ENCODE results near the gene SLC7A8.

SLC7A8 gene

DNA sequence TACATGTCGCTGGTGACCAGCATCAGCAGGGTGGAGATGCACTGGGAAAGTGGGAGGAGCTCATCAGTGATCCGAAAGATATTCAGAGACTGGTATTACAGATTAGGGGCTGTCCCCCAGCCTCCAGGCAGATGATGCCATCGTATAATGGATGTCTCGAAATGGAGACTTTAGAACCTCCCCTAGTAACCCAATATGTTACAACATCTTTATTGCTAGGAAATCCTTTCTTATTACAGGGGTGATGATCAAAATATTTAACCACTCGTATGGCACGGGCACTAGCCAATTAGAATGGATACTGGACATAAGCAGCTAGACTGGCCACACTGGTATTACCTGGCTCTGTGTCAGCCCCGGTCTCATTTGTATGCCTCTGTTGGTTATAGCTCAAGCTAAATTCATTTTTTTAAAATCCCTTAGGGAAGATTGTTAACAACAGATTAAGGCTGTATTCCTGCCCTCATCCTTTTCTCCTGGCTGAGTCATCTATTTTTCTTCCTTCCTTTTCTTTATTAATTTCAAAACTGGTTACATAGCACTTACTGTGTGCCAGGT is 53.6 kb downstream of the SLC7A8 start:
- no peak for DNase-seq

DNA sequence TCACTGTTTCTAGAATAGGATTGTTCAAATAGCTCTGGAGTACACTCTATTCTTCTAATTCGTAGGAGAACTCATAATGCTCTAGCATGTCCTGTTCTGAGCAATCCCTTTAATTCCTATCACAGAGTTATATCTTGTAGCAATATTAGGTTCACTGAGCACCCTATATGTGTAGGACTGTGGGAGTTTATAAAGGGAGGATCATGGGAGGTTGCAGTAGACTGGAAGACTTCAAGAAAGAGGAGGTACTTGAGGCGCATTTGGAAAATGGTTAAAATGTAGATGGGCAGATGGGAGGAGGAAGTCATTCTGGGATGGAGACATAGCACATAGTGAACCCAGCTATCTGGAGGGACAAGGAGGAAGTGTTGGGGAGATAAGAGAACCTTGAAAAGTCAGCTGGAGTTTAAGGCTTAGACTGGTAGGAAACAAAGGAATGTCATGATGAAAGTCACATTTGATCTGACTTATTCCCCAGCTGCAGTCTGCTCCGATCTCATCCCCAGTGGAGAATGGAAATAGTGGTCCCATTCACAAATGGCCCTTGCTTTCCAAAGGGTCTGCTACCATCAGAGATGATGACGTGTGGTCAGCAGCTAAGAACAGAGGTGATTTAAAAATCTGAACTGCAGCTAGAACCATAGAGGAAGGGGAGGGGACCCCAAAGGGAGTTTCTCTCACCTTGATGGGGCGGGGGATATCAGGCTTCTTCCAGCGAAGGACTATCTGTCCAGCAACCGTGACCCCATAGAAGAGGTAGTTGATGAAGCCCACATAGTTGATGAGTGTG is 54.3 kb downstream of the SLC7A8 start:
- DNase-seq, result no peak

DNA sequence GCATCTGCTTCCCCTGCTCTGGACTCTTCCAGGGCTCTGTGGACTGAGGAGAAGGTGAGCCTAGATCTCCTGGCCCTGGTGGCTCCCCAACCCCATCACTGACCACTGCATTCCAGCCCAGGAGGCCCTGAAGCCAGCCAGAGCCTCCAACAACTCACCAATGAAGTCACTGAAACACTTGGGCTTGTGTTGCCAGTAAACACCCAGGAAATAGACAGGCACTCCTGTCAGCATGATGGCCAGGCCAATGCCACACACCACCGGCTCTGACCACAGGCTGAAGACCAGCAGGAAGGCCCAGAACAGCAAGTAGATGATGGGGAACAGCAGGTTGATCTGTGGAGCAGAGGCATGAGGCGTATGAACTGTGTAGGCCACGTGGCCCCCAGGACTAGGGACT is 55.6 kb downstream of the SLC7A8 start:
- DNase-seq, result no peak

DNA sequence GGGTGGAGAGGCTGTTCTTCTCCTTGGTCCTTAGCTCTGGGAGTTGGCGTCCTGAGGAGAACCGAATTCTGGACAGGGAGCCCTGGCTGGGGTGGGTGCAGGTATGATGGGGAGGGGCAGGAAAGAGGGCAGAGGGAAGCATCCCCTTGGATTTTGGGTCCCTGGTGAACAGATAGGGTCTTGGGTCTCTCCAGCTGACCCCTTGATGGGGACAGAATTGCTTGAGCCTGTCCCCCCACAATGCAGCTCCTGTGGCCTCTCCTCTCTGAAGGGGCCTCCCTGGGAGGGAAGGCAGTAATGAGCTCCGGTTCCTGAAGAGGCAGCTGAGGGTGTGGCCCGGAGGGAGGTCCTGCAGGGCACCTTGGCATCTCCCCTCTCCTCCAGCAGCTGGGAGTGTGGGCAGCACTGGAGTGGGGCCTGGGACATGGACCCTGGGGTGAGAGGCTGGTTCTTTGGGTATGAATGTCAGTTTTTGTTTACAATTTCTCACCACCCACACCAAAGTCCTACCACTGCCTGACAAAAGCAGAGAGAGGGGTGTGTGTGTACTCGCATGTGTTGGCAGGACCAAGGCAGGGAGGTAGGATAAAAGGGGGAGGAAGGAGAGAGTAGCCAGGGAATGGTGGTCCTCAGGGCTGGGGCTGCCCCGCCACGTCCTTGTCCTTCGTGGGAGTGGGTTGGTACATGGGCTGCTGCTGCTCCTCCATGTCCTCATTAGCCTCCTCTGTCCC is 56.7 kb downstream of the SLC7A8 start:
- DNase-seq, result no peak

DNA sequence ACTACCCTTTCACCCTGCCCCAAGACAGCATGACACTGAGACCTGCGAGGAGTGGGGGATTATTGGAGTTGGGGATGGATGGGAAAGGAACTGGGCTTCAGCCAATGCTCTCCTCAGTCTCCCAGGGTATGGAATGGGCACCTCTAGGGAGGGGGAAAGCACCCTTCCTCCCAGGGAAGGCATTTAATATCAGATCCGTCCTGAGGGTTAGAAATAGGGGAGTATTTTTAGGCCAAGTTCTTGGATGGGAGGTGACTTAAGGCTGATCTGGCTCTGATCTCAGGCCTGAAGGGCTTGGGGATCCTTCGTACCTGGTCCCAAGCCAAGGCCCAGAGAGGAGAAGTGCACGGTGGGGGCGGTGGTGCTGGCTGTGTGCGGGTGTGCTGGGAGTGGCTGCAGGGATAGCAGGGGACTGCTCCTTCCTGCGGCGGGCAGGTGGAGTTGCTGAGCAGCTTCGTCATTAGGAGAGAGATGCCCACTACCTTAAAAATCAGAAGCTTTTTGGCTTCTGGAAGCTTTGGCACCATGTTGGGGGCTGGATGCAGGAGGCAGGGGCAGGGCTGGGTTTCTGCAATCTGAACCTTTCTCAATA is 57.4 kb downstream of the SLC7A8 start:
- DNase-seq, result no peak

DNA sequence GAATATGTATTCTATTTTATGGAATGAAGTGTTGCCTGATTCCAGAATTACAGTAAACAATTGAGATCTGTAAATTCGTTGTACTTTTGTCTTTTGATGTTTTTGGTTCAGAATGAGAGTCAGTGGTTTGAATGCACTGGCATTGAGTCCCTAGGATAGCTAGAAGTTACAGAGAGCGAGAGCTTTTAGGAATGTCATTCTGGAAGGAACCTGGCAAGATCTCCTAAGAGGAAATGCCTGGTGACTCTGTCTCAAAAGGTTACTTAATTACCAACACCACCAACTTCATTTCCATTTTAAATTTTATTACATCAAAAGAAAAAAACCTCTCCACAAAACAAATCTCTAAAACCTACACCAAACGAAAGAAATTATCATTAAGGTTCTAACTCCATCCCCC is 58.4 kb downstream of the SLC7A8 start:
- DNase-seq, result no peak

DNA sequence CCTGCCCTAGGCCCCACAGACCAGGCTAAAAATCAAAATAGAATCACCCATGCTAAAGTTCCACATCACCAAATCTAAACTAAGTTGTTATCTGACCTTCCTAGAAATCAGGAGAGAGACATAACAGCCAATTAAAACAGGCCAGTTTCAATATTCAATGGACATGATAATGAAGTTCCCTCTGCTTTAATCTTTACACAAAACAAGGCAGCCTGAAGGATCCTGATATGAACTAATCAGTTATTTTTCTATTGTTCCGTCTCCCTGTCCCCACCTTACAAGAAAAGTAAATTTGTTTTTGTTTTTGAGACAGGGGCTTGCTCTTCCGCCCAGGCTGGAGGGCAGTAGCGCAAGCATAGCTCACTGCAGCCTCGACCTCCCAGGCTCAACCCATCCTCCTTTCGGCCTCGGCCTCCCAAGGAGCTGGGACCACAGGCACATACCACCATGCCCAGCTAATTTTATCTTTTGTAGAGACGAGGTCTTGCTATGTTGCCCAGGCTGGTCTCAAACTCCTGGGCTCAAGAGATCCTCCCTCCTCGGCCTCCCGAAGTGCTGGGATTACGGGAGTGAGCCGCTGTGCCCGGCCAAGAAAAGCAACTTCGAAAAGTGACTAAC is 59.0 kb downstream of the SLC7A8 start:
- DNase-seq, result no peak

DNA sequence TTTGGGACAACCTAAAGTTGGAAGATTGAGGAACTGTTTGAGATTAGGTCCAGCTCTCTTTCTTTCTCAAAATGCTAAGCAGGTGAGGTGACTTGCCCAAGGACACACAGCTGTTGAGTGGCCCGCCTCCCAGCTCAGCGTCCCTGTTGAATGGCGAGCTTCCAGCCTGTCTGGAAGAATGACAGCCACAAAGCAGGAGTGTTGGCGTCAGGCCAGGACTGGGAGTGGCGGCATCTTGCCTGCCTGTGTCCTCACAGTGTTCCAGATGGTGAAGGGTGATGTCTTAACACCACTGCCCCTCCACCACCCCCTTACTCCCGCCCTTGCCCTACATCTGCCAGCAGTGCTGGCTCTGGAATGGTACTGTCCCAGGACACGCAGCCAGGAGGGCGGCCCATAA is 60.0 kb downstream of the SLC7A8 start:
- no peak for DNase-seq

DNA sequence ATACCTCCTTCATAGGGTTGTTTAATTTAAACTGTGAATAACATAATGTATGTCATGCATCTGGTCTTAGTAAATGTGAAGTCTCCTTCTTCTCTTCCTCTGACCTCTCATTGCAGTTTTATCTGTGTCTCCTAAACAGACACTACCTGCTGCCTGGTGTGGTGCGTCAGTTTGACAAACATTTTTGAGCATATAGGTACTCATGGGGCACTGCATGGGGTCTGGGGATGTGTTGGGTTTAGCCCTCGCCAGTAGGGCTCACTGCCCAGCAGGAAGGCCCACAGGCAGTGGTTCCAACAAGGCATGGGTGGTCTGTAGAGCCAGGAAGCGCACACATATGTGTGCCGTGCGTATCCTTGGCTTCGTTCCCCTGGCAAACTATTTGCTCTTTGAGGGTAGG is 61.4 kb downstream of the SLC7A8 start:
- no peak for DNase-seq

DNA sequence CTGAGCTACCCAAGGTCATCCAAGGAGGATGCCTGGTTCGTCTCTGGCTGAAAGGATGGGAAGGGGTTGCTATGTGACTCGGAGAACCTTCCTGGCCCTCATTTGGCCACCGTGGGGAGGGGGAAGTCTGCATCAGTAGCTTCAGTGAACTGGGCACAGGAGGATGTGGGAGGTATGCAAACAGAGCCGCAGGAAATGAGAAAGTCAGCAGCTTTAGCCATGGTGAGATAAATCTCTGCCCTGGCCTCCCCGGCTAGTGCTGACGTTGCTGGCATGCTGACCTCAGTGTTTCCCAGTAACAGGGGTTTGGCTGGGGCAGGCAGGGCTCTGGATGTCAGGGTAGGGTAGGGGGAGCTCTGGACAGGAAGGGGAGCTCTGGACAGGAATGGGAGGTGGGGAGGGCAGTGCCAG is 62.1 kb downstream of the SLC7A8 start:
- DNase-seq, result peak; percentile 30

DNA sequence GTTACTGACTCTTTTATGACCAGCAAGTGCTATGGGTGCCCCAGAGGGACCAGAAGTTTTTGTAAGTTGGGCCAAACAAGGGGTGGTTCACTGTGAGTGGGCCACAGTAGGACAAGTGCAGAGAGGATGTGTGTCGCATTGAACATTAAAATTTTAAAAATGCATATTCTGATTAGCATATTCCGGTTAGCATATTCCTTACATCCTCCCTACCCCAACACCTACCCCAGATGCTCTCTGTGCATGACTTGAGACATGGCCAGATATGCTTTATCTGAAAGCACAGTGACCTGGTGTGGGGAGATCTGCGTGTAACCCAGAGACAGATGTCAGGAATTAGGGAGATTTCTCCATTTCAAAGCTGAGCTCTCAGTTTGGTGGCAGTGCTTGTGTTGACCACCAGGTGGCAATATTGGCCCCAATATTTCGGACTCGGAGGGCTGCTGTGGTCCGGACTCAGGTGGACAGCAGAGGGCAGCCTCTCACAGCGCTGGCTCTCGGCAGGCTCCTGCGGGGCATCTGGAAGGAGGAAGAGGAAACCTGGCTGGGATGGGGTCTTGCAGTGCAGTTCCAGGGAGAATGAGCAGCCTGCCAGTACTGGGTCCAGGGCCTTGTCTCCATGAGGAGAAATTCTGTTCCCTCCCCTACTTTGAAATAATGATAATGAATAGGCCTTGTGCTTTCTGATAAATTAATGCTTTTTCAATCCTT is 62.8 kb downstream of the SLC7A8 start:
- DNase-seq, result peak; percentile 90

DNA sequence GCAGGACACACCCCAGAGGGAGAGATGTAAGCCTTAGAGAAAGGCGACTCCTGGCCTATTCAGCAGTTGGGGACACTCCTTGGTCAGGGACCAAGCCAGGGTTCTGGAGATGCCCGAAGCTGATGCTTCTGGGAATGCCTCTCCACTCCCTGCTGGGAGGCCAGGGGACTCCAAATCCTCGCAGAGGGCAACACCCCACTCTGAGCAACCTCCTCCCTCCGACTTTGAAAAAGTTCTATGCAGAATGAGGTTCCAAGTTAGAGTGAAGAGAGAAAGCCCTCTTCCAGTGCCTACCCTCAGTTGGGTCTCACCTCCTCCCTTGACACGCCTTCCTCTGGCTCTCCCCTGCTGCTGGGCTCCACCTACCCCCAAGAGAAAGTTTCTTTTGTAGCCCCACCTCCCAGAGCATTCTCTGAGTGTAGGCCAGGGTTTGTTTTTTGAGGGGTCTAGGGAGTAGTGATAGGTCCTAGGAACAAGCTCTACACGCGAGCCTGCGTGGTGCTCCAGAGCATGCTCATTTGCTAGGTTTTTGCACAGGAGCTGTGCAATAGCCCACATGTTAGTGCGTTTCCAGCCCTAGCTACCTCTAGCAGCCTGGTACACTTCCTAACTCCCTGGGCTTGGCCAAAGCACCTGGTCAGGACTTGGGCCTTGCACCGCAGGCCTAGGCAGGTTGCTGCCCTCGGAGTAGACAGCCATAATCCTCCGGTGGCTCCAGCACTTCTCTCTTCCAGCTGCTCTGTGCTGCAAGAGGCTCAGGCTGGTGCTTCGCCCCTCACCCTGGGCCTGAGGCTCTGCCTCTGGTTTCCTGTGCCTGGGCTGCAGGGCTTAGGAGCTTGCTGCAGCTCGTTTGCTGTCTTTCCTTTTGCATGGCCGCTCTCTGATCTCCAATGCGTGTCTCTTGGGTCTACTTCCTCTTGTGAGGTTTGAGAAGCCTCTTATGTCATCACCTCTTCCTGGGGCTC is 63.8 kb downstream of the SLC7A8 start:
- DNase-seq, result peak; percentile 22

DNA sequence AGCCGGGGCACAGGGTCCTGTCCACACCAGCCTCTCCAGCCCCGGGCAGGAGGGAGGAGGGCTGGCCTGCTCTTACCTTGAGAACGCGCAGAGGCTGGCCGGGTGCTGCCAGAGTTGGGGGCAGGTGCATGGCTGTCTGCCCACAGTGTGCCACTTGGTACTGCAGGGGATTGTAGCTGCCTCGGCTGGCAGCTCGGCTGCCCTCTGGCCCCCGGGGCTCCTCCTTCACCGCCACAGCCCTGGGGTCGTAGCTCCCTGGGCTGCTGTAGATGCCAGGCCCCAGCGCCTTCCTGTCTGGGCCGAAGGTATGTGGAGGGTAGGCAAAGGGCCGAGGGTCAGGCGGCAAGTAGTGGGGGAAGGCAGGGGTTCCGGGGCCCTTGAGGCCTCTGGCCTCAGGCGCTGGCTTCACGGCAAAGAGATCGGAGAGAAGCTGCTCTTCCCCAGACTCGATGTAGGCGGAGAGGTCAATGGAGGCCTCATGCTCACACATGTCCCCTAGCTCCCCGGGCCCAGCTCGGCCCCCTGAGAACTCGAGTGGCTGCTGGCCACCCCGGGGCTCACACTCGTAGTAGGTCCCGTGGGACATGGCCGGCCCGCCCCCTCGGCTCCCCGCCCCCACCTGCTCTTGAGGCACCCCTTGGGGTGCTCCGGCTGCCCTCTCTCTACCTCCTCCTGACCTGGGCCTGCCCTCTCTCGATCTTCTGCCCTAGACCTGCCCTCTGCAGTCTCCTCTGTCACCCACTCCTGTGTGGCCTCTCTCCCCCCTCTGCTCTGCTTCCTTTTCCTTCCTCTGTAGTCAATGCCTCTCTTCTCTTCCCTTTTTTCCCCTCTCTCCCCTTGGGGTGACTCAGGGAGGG is 64.7 kb downstream of the SLC7A8 start, which contains the start of gene CEBPE:
CEBPE (minus strand) TSS at position 750 of the 857 bp plus-strand sequence; CDS start at position 586, 164 bp downstream.
- no peak for DNase-seq

DNA sequence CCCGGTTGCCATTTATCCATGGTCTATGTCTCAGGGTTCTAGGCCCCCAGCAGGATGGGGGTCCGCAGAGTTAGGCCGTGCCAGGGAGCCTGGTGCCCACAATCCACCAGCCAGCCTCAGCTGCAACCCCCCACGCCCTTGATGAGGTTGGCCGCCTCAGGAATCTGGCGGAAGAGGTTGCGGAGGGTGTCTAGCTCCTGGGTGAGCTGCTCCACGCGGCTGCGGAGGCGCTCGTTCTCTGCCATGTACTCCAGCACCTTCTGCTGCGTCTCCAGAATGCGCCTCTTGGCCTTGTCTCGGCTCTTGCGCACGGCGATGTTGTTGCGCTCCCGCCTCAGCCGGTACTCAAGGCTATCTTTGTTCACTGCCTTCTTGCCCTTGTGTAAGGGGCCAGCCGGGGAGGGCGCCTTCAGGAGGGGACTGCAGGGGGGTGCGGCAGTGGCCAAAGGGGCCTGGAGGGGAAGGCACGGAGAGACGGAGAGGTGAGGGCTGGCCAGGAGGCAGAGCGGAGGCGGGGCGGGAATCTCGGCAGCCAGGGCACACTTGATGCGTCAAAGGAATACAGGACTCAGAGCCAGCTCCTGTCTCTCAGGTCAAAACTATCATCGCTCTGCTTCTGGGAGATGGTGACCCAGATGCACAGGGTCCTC is 66.0 kb downstream of the SLC7A8 start:
- no peak for DNase-seq

DNA sequence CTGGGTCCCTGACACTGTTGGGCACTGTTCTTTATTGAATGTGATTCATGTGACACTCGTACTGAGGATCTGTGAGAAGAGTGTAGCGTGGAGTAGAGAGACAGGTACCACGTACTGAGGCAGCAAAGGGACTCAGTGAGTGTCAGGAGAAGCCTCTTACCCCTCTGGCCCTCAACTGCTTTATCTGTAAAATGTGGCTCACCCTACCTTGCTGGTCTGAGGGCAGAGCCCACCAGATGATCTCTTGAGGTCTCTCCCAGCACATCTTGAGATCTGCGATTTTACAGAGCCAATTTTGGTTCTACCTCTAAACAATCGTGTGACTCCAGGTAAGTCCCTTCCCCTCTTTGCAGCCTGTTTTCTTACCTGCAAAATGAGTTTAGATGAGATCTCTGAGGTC is 67.5 kb downstream of the SLC7A8 start:
- DNase-seq, result no peak

DNA sequence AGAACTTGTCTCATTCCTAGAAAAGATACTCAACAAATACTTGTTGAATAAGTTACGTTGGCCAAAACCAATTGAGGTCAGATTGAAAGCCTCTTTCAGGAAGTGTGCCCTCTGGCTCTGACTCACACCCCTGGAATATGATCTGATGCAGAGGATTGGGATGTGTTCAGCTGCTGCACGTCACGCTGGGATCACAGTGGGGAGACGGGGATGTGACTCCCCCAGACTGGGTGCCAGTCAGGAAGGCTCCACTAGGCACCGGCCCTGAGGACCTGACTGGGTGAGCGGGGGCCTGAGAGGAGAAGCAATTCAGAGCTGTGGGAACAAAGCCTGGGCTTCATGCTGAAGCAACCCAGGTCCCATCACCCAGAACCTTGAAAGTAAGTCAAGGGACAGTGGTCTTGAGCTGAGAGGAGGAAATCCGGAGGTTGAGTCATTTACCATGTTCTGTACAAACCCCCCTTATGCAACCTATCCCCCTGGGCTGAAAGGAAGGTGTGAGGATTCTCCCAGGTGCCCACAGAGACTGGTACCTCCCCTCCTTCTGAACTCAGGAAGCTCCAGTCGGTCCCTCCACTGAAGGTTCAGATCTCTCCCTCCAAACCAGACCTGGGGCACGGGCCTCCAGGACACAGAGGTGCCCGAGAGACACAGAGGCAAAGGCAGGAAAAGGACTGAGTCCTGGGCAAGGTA is 68.3 kb downstream of the SLC7A8 start:
- DNase-seq, result no peak

DNA sequence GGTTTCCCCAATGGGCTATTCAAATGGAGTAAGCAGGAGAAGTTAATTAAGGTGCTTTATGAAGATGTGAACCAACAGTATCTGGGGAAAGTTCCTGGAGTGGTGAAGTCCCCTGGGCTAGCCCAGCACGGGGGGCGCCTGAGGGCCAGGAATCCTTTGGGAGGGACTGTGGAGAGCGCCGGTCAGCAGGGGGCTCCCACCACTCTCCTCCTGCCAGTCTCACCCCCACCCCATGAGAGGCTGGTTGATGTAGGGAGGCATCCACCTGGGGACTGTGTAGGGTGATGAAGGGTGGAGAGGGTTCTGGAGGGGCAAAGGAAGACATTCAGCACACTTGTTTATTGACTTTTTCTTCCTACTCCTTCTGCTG is 68.8 kb downstream of the SLC7A8 start:
- DNase-seq, result no peak

DNA sequence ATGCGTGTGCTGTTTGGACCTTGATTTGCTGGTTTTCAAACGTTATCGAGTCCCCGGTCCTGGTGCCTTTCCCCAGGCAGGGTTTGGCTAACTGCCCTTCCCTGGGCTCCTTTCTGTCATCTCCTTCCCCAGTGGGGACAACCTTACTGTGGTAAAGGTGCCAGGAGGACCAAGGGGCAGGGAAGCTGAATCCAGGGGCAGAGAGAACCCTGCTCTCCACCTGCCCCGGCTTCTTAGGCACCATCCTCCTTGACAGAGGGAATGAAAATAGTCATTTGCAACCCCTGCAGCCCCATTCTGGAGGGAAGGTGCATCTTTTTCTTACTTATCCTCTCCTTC is 69.4 kb downstream of the SLC7A8 start:
- DNase-seq, result no peak

DNA sequence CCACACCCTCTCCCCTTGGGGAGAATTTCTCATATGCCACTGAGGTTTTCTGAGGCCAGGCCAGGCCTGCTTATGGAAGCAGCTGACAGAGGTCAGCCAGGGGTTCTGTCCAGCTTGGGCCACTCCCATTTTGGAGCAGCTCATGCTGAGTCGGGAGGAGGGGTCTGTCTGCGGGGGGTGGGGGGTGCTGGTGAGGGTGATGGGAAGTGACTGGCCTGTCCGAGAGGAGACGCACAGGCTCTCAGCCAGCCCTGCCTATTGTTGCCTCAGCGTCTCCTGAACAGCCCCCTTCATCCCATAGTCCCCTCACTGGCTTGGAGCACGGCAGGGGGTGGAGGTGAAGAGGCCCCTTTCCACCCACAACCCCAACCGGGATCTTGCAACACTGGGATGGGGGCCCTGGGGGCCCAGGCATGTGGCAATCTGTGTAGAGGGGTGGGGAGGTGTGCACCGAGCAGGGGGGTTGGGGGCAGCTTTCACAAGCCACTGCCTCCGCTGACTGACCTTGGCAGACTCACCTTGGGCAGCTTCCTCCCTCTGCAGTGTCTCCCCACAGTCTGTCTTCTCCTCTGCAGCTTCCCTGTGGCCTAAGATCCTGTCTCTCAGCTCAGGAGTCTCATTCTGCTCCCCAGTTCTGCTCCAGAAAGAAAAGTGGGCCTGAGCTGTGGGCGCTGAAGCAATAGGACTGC is 69.9 kb downstream of the SLC7A8 start:
- no peak for DNase-seq

All from activated CD4-positive, alpha-beta T cell treated with anti-CD3 and anti-CD28 coated beads, Interleukin-10, Interleukin-2, amounts not matched to agents 100 ng/mL and 50 ng/mL, durations not matched to agents 16 hours and 8 hours (primary cell).